ENCODE results near the gene ZNF862. TPM values are rescaled to one million over a fixed set of nuclear protein-coding genes. Genes with fewer than 3 reads are reported as not detected.

ZNF862 gene
- total and polyA plus RNA-seq, 2 of the 13 experiments (the other 11 are each of a cell fraction or from before 2014, with no cell fraction given): 0.89 to 2.0 TPM

- TF ChIP-seq ZNF687 (CRISPR knock-in tag; IDR thresholded peaks at IDR 0.05): peak; percentile 37
- no peak for TF ChIP-seq HMGXB3 (CRISPR knock-in tag; IDR thresholded peaks at IDR 0.05; ENCODE audit: borderline replicate concordance)
- no peak for TF ChIP-seq NCOR1 (IDR thresholded peaks at IDR 0.05; ENCODE audit: borderline replicate concordance, low read length)
- TF ChIP-seq ZFX (CRISPR knock-in tag; IDR thresholded peaks at IDR 0.05; ENCODE audit: low read depth): peak; percentile 80
- peak; percentile 59; the same call in 1 of the 2 replicates for TF ChIP-seq KAT8 (CRISPR knock-in tag; IDR thresholded peaks at IDR 0.05)
- TF ChIP-seq ZNF674 (CRISPR knock-in tag; IDR thresholded peaks at IDR 0.05; ENCODE audit: low read depth): no peak; the same call in 1 of the 2 replicates
- no peak for TF ChIP-seq ZNF589 (CRISPR knock-in tag; conservative IDR thresholded peaks at IDR 0.05)
- no peak for TF ChIP-seq THAP11 (CRISPR knock-in tag; IDR thresholded peaks at IDR 0.05)
- no peak for TF ChIP-seq ZFP36 (IDR thresholded peaks at IDR 0.05; ENCODE audit: borderline replicate concordance, low read depth, low read length, partially characterized antibody)
- no peak for TF ChIP-seq ZNF737 (CRISPR knock-in tag; IDR thresholded peaks at IDR 0.05; ENCODE audit: borderline replicate concordance)
- no peak for TF ChIP-seq FOSL2 (CRISPR knock-in tag; IDR thresholded peaks at IDR 0.05)
- no peak for TF ChIP-seq RAD51 (IDR thresholded peaks at IDR 0.05; ENCODE audit: borderline replicate concordance)
- TF ChIP-seq GRHL1 (CRISPR knock-in tag; conservative IDR thresholded peaks at IDR 0.05): no peak
- 0 out of 2 replicates have a peak, but pooled peaks have one; percentile 38 for TF ChIP-seq KLF13 (CRISPR knock-in tag; IDR thresholded peaks at IDR 0.05)
- 0 out of 2 replicates have a peak, but pooled peaks have one; percentile 19 for TF ChIP-seq NFE2 (CRISPR knock-in tag; IDR thresholded peaks at IDR 0.05)
- no peak for TF ChIP-seq ZNF30 (CRISPR knock-in tag; IDR thresholded peaks at IDR 0.05)
- TF ChIP-seq, protein P1, sequence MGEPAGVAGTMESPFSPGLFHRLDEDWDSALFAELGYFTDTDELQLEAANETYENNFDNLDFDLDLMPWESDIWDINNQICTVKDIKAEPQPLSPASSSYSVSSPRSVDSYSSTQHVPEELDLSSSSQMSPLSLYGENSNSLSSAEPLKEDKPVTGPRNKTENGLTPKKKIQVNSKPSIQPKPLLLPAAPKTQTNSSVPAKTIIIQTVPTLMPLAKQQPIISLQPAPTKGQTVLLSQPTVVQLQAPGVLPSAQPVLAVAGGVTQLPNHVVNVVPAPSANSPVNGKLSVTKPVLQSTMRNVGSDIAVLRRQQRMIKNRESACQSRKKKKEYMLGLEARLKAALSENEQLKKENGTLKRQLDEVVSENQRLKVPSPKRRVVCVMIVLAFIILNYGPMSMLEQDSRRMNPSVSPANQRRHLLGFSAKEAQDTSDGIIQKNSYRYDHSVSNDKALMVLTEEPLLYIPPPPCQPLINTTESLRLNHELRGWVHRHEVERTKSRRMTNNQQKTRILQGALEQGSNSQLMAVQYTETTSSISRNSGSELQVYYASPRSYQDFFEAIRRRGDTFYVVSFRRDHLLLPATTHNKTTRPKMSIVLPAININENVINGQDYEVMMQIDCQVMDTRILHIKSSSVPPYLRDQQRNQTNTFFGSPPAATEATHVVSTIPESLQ (CRISPR knock-in tag; conservative IDR thresholded peaks at IDR 0.05): no peak
Measured at GRCh38 chr7:149873970-149874643, 35.9 kb downstream of the ZNF862 start (continued).
